Left lung (tissue), 14 donors: ENCODE data around the gene SF1. TPM values are rescaled to one million over a fixed set of nuclear protein-coding genes. Genes with fewer than 3 reads are reported as not detected.

Source experiments
- ATAC-seq: fragments of 200-7000 bp; cut with Tn5 transposase; one replicate; pipeline ENCODE4 v1.9.1; 2020; ENCODE audit warnings: moderate library complexity
- DNase-seq, 4 donors: peaks; one replicate each; pipeline ENCODE4 v3.0.0-alpha.2; 2013 to 2020
- H3K27ac ChIP-seq, 2 donors: fragments of 200-600 bp; sonication (generic) in 1 of 2; one replicate each; pipeline versions ENCODE4 v1.5.0 to v1.8.0; 2020 to 2021
- H3K27me3 ChIP-seq, 2 donors: fragments of 200-600 bp; sonication (generic) in 1 of 2; one replicate each; pipeline versions ENCODE4 v1.5.0 to v1.8.0; 2020 to 2021
- H3K36me3 ChIP-seq, 2 donors: fragments of 200-600 bp; sonication (generic) in 1 of 2; one replicate each; pipeline versions ENCODE4 v1.5.0 to v1.8.0; 2020 to 2021
- H3K4me1 ChIP-seq, 2 donors: fragments of 200-600 bp; one replicate each; pipeline ENCODE4 v1.8.0; 2021
- H3K4me3 ChIP-seq, 2 donors: fragments of 200-600 bp; sonication (generic) in 1 of 2; one replicate each; pipeline versions ENCODE4 v1.5.0 to v1.8.0; 2020 to 2021; ENCODE audit warnings: mild to moderate bottlenecking in 1 of 2
- H3K9me3 ChIP-seq, 2 donors: fragments of 200-600 bp; sonication (generic) in 1 of 2; one replicate each; pipeline versions ENCODE4 v1.5.0 to v1.8.0; 2020 to 2021
- CTCF ChIP-seq, 2 donors: fragments of 200-600 bp; sonication (generic) in 1 of 2; IDR thresholded peaks; one replicate each; pipeline versions ENCODE4 v1.5.0 to v1.8.0; 2021; ENCODE audit warnings: antibody characterized with exemption in 2 of 2
- intact Hi-C, 2 donors: fragments of 100-400 bp; cut with DNase I; formaldehyde crosslinking; loops; one replicate each; pipeline versions ENCODE4 v1.11.2 to v1.14.2; 2022
- long read RNA-seq, 12 donors: library from polyadenylated mRNA in 2 of 12; unstranded in 2 of 12; transcript quantifications; one replicate each; pipeline ENCODE4 v2.0.0 and lab custom pipeline, GENCODE V29; 2019 to 2026
- polyA plus RNA-seq, 6 donors: library from polyadenylated mRNA; unstranded; fragments of 120-200 nt; gene quantifications; one replicate each; pipeline ENCODE4 v1.2.1, GENCODE V29; 2013; ENCODE audit not compliant: insufficient read length in 6 of 6
- total RNA-seq, 2 donors: library from RNA; stranded (reverse); fragmentation: NEBNext Ultra II Directional; extraction: Animal tissue kit (Norgen Biotek cat#: 25700); gene quantifications; one replicate each; pipeline ENCODE4 v1.2.1, GENCODE V29; 2021
- donor health status: DM: no; HTN: yes; CAD: no.
- donor health status: DM: no; HTN: no; CAD: no.

Gene SF1
- total RNA-seq (100 to 1,000 TPM; 169 to 228 TPM), polyA plus RNA-seq (100 to 1,000 TPM; 437 to 519 (median 453) TPM)
- long read RNA-seq, donor 1, transcript SF1-201 (13 exons, 2,850 nt): minor isoform, 5 of 217 reads
- long read RNA-seq, donor 1, transcript SF1-218 (4 exons, 584 nt): minor isoform, 5 of 217 reads
- long read RNA-seq, donor 1, transcript SF1-212 (2 exons, 983 nt): major isoform, 29 of 217 reads
- long read RNA-seq, donor 1, partial matches to known transcripts: 164 of 217 reads
- long read RNA-seq, donor 1, other reads (novel, unspliced or antisense): 0 of 217 reads
- long read RNA-seq, donor 2, transcript SF1-218 (4 exons, 584 nt): minor isoform, 9 of 190 reads
- long read RNA-seq, donor 2, transcript SF1-212 (2 exons, 983 nt): major isoform, 39 of 190 reads
- long read RNA-seq, donor 2, transcript SF1-214 (3 exons, 802 nt): minor isoform, 5 of 190 reads
- long read RNA-seq, donor 2, transcript SF1-201 (13 exons, 2,850 nt): minor isoform, 6 of 190 reads
- long read RNA-seq, donor 2, partial matches to known transcripts: 118 of 190 reads
- long read RNA-seq, donor 2, other reads (novel, unspliced or antisense): 6 of 190 reads
- long read RNA-seq, donor 3, transcript SF1-204 (13 exons, 3,470 nt): minor isoform, 5 of 43 reads
- long read RNA-seq, donor 3, transcript SF1-201 (13 exons, 2,850 nt): major isoform, 6 of 43 reads
- long read RNA-seq, donor 3, transcript SF1-212 (2 exons, 983 nt): minor isoform, 5 of 43 reads
- long read RNA-seq, donor 3, partial matches to known transcripts: 23 of 43 reads
- long read RNA-seq, donor 3, other reads (novel, unspliced or antisense): 0 of 43 reads
- long read RNA-seq, donor 4, partial matches to known transcripts: 0 of 6 reads
- long read RNA-seq, donor 4, other reads (novel, unspliced or antisense): 2 of 6 reads
- long read RNA-seq, donor 5, transcript SF1-212 (2 exons, 983 nt): major isoform, 23 of 140 reads
- long read RNA-seq, donor 5, partial matches to known transcripts: 104 of 140 reads
- long read RNA-seq, donor 5, other reads (novel, unspliced or antisense): 0 of 140 reads
- long read RNA-seq, donor 6, transcript SF1-204 (13 exons, 3,470 nt): major isoform, 6 of 18 reads
- long read RNA-seq, donor 6, partial matches to known transcripts: 6 of 18 reads
- long read RNA-seq, donor 6, other reads (novel, unspliced or antisense): 0 of 18 reads
- long read RNA-seq, donor 7, transcript SF1-212 (2 exons, 983 nt): major isoform, 11 of 18 reads
- long read RNA-seq, donor 7, partial matches to known transcripts: 0 of 18 reads
- long read RNA-seq, donor 7, other reads (novel, unspliced or antisense): 0 of 18 reads
- long read RNA-seq, donor 8, transcript SF1-212 (2 exons, 983 nt): major isoform, 30 of 118 reads
- long read RNA-seq, donor 8, transcript SF1-204 (13 exons, 3,470 nt): minor isoform, 6 of 118 reads
- long read RNA-seq, donor 8, partial matches to known transcripts: 65 of 118 reads
- long read RNA-seq, donor 8, other reads (novel, unspliced or antisense): 6 of 118 reads
- long read RNA-seq, donor 9, partial matches to known transcripts: 0 of 2 reads
- long read RNA-seq, donor 9, other reads (novel, unspliced or antisense): 0 of 2 reads
- long read RNA-seq, donor 10, transcript SF1-212 (2 exons, 983 nt): major isoform, 8 of 11 reads
- long read RNA-seq, donor 10, partial matches to known transcripts: 1 of 11 reads
- long read RNA-seq, donor 10, other reads (novel, unspliced or antisense): 2 of 11 reads
- long read RNA-seq, donor 11, transcript SF1-218 (4 exons, 584 nt): minor isoform, 5 of 89 reads
- long read RNA-seq, donor 11, transcript SF1-212 (2 exons, 983 nt): major isoform, 6 of 89 reads
- long read RNA-seq, donor 11, partial matches to known transcripts: 69 of 89 reads
- long read RNA-seq, donor 11, other reads (novel, unspliced or antisense): 0 of 89 reads
- long read RNA-seq, donor 12, transcript SF1-212 (2 exons, 983 nt): major isoform, 15 of 75 reads
- long read RNA-seq, donor 12, transcript SF1-201 (13 exons, 2,850 nt): minor isoform, 11 of 75 reads
- long read RNA-seq, donor 12, partial matches to known transcripts: 40 of 75 reads
- long read RNA-seq, donor 12, other reads (novel, unspliced or antisense): 0 of 75 reads

- TF ChIP-seq CTCF (IDR thresholded peaks at IDR 0.05): no peak
Observed at GRCh38 chr11:64778473-64779298, at the start of gene SF1. Gene SF1 (minus strand): TSS chr11:64778542. CDS start chr11:64778392, 150 bp downstream.

GRCh38 chr11:64827451-64827839 lies 49.1 kb upstream of the SF1 start:
- H3K4me1 ChIP-seq: no peaks in the 10 kb centered on the region
- intact Hi-C loops: no loop called here

More at GRCh38 chr11:64778473-64779298, at the start of gene SF1:
- Histone ChIP-seq H3K27ac (peak within 1 kb of the TSS; percentile 98 to 99), H3K36me3 (peaks cover 0 to 33% of the 10 kb centered on the region in 2 donors), H3K4me1 (peaks cover 7 to 47% of the 10 kb centered on the region in 2 donors), H3K9me3 (no peaks in the 10 kb centered on the region), H3K27me3 (no peaks in the 10 kb centered on the region), H3K4me3 (peak within 1 kb of the TSS; percentile 71 to 84)
- intact Hi-C loops: no loop called here
- peak; percentile 96 to 100 (median 99) for DNase-seq
- ATAC-seq: peak; percentile 91

GRCh38 chr11:64826578-64827450 lies 48.5 kb upstream of the SF1 start:
- TF ChIP-seq CTCF (IDR thresholded peaks at IDR 0.05): no peak
- H3K9me3 ChIP-seq: no peaks in the 10 kb centered on the region
- H3K27me3 ChIP-seq: no peaks in the 10 kb centered on the region
- H3K27ac ChIP-seq: no peak overlapping the region
- H3K36me3 ChIP-seq: peaks cover 0 to 37% of the 10 kb centered on the region in 2 donors
- intact Hi-C loops: no loop called here
- H3K4me3 ChIP-seq: no peak overlapping the region
- no peaks in the 10 kb centered on the region for H3K4me1 ChIP-seq
- no peak for ATAC-seq
- DNase-seq: no peak

More at GRCh38 chr11:64827451-64827839, 49.1 kb upstream of the SF1 start:
- H3K9me3 ChIP-seq: no peaks in the 10 kb centered on the region
- no peak overlapping the region for H3K4me3 ChIP-seq
- no peak overlapping the region for H3K27ac ChIP-seq
- no peak for DNase-seq
- peaks cover 0 to 42% of the 10 kb centered on the region in 2 donors for H3K36me3 ChIP-seq
- H3K27me3 ChIP-seq: no peaks in the 10 kb centered on the region
- no peak for TF ChIP-seq CTCF (IDR thresholded peaks at IDR 0.05)
- no peak for ATAC-seq
